ENCODE results near the gene FSTL1. TPM values are rescaled to one million over a fixed set of nuclear protein-coding genes. Genes with fewer than 3 reads are reported as not detected.

Gene FSTL1
- total RNA-seq, 1 donor from 2014 or later: 0.12 TPM

- intact Hi-C loops (cut with micrococcal nuclease): no loop called here
These were observed 18.0 kb upstream of the FSTL1 start for GRCh38 chr3:120468635-120469295.

- intact Hi-C loops (cut with micrococcal nuclease): no loop called here
These were observed 11.7 kb upstream of the FSTL1 start for GRCh38 chr3:120462409-120462959.

DNA sequence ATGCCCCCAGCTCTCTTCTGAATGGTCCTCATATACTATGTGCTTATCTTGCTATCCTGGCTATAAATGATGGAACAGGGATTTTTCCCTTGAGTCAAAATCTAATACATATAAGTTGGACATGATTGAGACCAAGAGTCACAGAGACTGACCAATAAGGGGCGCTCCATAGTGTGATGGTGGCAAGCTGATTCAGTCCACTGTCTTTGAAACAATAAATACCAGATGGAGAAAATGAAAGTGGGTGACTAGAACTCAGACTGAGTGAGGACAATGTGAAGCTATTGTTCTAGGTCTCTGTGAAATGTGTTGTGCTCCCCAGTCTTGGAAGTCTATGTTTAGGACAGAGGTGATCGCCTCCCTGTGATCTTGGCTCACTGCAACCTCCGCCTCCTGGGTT is 10.6 kb upstream of the FSTL1 start:
- intact Hi-C loops (cut with micrococcal nuclease): no loop called here

DNA sequence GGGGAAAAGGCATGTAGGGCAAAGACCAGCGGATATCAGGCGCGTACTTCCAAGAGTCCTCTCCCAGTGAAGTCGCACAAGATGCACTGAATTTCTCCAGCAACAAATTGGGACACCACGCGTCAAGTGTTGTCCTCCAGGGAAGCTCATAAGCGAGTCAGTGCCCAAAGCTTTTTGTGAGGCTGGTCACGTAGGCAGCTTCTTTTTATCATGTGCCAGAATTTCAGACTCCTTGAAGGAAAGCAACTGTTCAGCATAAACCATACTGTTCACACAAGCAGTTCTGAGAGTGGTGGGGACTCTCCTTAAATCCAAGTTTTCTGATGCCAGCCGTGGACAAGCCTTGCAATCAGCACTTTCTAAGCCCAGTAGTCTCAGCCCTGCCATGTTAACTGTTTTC is 10.1 kb upstream of the FSTL1 start:
- intact Hi-C loops (cut with micrococcal nuclease): no loop called here

GRCh38 chr3:120460181-120460790 is 9.5 kb upstream of the FSTL1 start:
- intact Hi-C loops (cut with micrococcal nuclease): no loop called here

- intact Hi-C loops (cut with micrococcal nuclease): no loop called here
These were observed 8.4 kb upstream of the FSTL1 start for GRCh38 chr3:120459196-120459595.

DNA sequence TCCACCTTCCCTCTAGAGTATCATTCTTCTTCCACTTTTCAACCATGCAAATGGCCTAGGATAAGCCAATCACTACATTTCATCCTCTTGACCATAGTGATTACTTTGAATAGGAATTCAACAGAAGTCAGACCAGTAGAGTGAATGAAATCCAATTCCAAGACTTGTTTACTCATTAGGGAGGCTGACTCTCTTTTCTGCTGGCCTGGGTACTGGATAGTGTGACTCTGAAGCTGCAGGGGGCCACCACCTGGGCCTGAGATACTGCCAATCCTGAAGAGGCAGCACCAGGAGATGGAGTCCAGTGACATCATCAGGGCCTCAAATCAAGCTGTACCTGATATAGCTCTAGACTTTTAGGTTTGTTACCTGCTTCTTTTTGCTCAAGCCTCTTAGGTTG is 7.0 kb upstream of the FSTL1 start:
- intact Hi-C loops (cut with micrococcal nuclease): no loop called here

DNA sequence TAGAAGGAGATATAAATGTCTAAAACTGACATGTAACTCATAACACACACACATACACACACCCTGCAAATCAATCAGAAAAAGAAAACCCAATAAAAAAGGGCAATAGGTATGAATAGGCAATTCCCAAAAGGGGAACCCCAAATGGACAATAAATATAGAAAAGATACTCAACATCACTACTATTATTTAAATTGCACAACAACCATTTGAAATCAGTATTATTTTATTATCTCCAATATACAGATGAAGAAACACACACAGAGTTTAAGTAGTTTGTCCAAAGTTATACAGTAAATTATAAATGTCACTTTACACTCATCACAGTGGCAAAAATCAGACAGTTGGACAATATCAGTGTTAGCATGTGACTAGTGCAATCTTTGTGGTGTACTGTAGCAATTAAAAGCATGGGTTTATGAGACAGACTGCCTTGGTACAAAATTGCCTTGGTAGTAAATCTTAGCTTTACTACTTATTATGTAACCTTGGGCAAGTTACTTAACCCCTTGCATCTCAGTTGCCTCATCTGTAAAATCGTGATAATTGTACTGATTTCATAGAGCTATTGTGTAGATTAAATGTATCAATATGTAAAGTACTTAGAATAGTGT is 3.4 kb upstream of the FSTL1 start:
- intact Hi-C loops (cut with micrococcal nuclease): no loop called here

DNA sequence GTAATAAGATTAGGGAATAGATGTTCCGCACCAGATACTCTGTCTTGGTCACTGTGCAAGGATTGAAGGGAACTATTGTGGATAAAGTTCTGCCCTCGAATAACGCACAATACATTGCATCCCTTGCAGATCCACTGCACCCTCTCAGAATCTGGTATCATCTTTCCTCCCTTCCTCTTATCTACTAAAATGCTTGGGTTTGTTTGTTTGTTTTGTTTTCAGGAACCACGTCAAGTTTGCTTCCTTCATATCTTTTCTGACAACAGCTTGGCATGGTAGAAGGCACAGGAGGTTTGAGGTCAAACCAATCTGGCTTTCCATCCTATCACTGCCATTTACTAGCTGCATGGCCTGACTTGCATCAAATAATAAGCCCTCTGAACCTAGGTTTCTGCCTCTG is 2.0 kb upstream of the FSTL1 start:
- intact Hi-C loops (cut with micrococcal nuclease): no loop called here

DNA sequence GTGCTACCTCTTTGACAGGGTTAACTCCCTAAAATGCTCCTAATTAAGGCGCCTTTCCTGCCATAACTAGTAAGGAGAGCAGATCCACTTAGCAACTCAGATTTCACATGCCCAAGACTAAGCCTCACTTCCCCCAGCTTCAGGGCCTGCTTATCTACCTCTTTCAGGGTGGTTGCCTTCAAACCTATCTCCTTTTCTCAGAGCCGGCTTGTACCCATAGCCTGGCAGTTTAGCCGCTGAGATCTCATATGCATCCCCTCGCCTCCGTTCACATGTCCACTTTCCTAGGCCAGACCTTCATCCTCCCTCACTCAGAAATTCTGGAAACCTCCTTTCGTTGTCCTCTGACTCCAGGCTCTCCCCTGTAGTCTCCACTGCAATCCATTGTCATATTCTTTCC is 1.0 kb upstream of the FSTL1 start:
- intact Hi-C loops (cut with micrococcal nuclease): no loop called here

GRCh38 chr3:120451272-120451761 is 525 bp upstream of the FSTL1 start:
- intact Hi-C loops (cut with micrococcal nuclease): no loop called here

GRCh38 chr3:120449701-120450599 is 842 bp downstream of the FSTL1 start:
- intact Hi-C loops (cut with micrococcal nuclease): no loop called here

- intact Hi-C loops (cut with micrococcal nuclease): no loop called here
These were observed 1.5 kb downstream of the FSTL1 start for GRCh38 chr3:120449251-120449650.

DNA sequence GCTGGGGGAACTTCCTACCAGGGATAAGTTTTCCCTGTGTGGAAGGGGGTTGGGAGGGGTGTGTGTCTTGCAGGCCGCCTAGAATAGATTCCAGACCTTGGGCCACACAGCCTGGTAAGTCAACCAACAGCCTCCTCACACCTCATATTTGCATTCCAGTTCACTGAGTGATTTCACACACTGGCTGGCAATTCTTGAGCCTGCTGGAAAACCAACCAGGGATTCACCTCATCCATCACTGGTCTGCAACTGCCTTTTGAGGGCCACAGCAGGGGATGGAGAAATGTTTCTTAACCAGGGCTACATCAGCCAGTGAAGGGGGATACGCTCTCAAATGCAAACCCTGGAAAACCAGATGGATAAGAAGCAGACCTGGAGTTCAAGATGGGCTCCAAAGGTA is 2.0 kb downstream of the FSTL1 start:
- intact Hi-C loops (cut with micrococcal nuclease): no loop called here

DNA sequence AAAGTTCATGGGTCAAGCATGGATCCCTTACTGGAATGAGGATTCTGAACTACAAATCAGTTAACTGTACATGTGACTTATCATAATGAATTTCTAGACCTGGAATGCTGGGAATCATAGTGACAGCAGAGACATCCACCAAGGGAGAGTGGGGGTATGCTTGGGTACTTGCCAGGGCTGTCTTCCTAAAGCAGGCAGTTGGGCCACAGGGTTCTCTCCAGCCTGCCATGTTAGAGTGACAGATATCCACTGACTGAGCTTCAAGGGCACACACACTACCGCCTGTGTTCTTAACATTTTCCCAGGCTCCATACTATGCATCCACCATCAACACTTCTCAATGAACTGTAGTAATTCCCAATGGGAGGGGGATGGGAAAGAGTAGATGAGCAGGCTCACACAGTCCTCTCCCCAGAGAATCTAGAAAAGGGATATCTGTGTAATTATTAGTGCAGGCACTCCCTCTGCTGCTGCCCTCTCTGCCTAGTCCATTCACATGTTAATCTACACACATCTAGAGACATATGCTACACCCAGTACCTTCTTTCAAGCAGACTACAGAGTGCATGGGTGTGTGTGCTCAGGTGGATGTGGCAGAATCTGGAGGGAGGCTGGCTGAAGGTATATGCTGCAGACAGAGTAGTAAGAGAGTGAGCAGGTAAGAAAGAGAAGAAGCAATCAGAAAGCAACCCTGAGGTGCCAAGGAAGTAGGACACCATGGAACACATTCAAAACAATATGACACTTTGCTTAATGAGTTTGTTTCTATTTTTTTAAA is 3.7 kb downstream of the FSTL1 start:
- intact Hi-C loops (cut with micrococcal nuclease): no loop called here

DNA sequence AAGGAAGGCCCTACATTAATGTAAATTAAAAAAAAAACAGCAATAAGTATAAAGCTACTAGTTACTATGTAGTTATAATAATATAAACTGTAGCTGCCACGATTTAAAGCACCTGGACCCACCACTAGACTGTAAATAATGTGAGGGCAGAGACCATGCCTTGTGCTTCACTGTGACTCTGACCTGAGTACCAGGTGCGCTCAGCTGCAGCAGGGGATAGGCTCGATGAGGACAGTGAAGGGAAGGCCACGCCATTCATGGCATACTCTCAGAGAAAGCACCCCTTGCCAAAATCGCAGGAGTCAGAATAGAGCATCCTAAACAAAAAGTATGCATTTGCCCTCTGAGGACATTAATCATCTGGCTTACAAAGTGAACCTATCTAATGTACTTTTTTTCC is 5.1 kb downstream of the FSTL1 start:
- intact Hi-C loops (cut with micrococcal nuclease): no loop called here

DNA sequence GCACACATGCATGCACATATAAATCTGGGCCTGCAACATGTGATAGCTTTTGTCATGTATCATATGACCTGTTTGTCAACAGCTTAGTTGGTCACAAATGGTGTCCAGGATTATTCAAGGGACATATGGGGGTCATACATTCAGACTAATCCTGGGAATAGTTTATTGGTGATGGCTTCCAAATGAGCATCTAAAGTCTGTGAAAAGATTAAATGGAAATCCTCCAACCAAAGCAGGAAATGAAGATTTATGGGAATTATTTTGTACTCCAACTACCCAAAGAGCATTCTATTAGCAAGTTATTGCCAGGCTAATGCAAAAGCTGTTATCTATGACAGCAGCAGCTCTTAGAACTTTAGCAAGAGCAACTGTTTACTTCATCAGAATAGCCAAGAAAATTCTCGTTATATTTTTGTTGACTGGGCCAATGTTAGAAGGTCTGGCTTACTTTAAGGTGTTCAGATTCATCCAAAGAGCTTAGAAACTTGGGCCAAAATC is 7.1 kb downstream of the FSTL1 start:
- intact Hi-C loops (cut with micrococcal nuclease): no loop called here

DNA sequence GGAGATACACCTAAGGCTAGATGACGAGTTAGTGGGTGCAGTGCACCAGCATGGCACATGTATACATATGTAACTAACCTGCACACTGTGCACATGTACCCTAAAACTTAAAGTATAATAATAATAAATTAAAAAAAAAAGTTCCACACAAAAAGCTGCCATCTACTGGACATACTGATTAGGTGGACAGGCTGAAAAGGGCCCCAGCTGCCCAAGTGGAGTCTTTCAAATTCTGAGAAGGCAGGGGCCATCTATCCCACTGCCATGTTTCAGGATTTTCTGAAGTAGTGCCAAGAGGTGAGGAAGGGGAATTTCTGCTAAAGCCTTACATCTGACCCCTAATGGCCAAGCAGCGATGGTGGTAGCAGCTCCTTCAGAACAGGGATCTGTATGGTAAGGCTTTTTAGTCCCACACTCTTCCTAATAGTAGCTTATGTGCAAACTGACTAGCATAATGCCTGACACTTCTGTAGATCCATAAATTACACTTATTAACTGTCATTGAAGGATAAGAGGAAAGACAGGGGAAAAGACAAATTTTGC is 7.7 kb downstream of the FSTL1 start:
- intact Hi-C loops (cut with micrococcal nuclease): no loop called here

GRCh38 chr3:120441776-120442175 is 9.0 kb downstream of the FSTL1 start:
- intact Hi-C loops (cut with micrococcal nuclease): no loop called here

DNA sequence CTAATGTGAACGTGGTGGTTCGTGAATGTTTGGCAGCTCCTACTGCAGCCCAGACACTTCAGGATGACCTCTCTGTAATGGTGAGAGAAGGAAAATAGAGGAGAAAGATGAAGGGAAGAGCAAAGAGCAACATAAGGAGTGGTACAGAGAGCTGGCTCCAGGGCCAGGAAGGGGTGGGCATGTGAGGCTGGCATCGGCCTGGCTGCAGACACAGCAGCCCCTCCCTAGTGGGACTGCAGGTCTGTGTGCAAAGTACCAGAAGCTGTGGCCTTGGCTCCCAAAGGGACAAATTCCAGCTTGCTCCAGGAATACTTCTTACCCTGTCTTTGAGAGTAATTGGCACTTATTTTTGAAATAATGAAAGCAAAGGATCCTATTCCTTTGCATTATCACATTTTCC is 10.0 kb downstream of the FSTL1 start:
- intact Hi-C loops (cut with micrococcal nuclease): no loop called here

Measured in T-helper 1 cell treated with Interleukin-12 subunit alpha and Interleukin-12 subunit beta and Interleukin-4 antibody, amounts not matched to agents 30 ng/mL and 1 ng/mL, for 36 hours (primary cell).